Neutrophil (primary cell): Measurements from ENCODE around the gene OAT.

Source experiments
- H3K27ac ChIP-seq: fragments of 200-600 bp; sonication (generic); 2 replicates; pipeline ENCODE4 v1.5.1; 2016; ENCODE audit warnings: mild to moderate bottlenecking, moderate library complexity
- H3K27me3 ChIP-seq: fragments of 200-600 bp; sonication (generic); 2 replicates; pipeline ENCODE4 v1.6.0; 2016; ENCODE audit warnings: mild to moderate bottlenecking
- H3K36me3 ChIP-seq: fragments of 200-600 bp; sonication (generic); 2 replicates; pipeline ENCODE4 v1.5.1; 2017
- H3K4me1 ChIP-seq, 2 experiments: fragments of 200-600 bp in 1 of 2; sonication (generic) in 1 of 2; 1 replicate in 1 of 2; 2 replicates in 1 of 2; pipeline versions ENCODE4 v1.5.1 to v1.6.1; 2013 to 2016; ENCODE audit warnings: low read depth in 1 of 2, low read length in 1 of 2, mild to moderate bottlenecking in 1 of 2, moderate library complexity in 1 of 2; ENCODE audit not compliant: control insufficient read depth in 1 of 2, insufficient read depth in 1 of 2
- H3K4me3 ChIP-seq, 2 experiments: fragments of 200-600 bp in 1 of 2; sonication (generic) in 1 of 2; 1 replicate in 1 of 2; 2 replicates in 1 of 2; pipeline ENCODE4 v1.5.1; 2013 to 2016; ENCODE audit warnings: low read depth in 1 of 2, low read length in 1 of 2, mild to moderate bottlenecking in 1 of 2, moderate library complexity in 1 of 2
- H3K9me3 ChIP-seq: fragments of 200-600 bp; sonication (generic); 2 replicates; pipeline ENCODE4 v1.5.1; 2016
- TF ChIP-seq, protein P1 (sequence below): fragments of 200-600 bp; sonication (generic); IDR thresholded peaks from 2 replicates; pipeline ENCODE4 v1.5.1; 2016; ENCODE audit warnings: antibody characterized with exemption

Gene OAT

DNA sequence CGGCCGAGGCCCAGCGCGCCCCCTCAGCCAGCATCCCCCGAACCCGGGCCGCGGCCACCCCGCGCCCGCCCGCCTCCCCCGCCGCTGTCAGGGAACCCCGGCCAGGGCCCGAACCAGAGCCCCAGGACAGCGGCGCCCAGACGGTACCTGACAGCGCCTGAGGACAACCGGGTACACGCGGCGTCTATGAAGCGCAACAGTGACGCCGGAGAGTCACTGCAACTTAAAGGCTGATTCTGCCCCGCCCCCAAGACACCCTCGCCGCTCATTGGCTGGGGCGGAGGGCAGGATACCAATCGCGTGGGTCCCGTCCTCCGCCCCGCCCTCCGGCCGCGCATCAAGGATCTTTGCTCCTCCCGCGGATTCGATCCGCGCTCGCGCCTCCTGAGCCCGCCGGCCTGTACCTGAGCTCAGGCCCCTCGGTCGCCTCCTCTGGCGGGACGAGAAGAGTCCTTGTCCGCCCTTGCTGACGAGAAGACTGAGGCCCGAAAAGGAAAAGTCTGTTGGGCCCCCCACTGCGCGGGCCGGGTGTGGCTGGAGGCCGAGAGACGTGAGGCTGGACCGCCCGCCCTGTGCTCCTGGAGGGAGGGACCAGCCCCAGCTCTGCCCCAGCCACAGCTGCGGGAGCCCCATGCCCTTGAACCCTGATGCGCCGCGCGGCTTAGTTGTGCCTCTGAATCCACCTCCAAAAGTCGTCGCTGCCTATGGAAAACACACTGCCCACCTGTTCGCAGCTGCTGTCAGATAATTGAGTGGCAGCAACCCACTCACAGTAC, at the start of gene OAT:
OAT (minus strand) TSS at position 198 of the 776 bp plus-strand sequence. CDS start 6,752 bp downstream, outside the sequence.
- peak within 1 kb of the TSS; percentile 68 to 79 for H3K4me3 ChIP-seq
- peak within 1 kb of the TSS; percentile 78 for H3K27ac ChIP-seq
- no peaks in the 10 kb centered on the region for H3K9me3 ChIP-seq
- H3K4me1 ChIP-seq, result peaks cover 13 to 18% of the 10 kb centered on the region in 2 experiments
- peaks cover 48% of the 10 kb centered on the region for H3K27me3 ChIP-seq
- no peaks in the 10 kb centered on the region for H3K36me3 ChIP-seq
- TF ChIP-seq, protein P1, sequence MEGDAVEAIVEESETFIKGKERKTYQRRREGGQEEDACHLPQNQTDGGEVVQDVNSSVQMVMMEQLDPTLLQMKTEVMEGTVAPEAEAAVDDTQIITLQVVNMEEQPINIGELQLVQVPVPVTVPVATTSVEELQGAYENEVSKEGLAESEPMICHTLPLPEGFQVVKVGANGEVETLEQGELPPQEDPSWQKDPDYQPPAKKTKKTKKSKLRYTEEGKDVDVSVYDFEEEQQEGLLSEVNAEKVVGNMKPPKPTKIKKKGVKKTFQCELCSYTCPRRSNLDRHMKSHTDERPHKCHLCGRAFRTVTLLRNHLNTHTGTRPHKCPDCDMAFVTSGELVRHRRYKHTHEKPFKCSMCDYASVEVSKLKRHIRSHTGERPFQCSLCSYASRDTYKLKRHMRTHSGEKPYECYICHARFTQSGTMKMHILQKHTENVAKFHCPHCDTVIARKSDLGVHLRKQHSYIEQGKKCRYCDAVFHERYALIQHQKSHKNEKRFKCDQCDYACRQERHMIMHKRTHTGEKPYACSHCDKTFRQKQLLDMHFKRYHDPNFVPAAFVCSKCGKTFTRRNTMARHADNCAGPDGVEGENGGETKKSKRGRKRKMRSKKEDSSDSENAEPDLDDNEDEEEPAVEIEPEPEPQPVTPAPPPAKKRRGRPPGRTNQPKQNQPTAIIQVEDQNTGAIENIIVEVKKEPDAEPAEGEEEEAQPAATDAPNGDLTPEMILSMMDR, result peak; percentile 53

DNA sequence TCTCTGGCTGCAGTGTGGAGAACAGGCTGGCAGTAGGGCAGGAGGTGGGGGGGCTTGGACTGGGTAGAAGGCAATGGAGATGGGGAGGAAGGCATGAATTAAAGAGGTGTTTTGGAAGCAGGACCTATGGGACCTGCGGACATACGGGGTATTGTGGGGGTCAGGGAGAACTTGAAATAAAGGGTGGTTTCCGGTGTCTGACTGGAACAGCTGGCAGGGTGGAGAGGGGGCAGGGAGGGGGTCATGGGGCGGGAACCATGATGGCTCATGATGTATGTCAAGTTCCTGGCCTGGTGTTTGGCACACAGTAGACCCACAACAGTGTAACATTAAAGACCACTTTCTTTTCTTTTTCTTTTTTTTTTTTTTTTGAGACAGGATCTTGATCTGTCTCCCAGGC, 48.4 kb upstream of the OAT start:
- Histone ChIP-seq H3K27ac (no peak overlapping the region), H3K9me3 (no peaks in the 10 kb centered on the region), H3K4me1 (peaks cover 10 to 12% of the 10 kb centered on the region in 2 experiments), H3K4me3 (no peak overlapping the region), H3K36me3 (no peaks in the 10 kb centered on the region), H3K27me3 (no peaks in the 10 kb centered on the region)
- TF ChIP-seq, protein P1, result no peak

DNA sequence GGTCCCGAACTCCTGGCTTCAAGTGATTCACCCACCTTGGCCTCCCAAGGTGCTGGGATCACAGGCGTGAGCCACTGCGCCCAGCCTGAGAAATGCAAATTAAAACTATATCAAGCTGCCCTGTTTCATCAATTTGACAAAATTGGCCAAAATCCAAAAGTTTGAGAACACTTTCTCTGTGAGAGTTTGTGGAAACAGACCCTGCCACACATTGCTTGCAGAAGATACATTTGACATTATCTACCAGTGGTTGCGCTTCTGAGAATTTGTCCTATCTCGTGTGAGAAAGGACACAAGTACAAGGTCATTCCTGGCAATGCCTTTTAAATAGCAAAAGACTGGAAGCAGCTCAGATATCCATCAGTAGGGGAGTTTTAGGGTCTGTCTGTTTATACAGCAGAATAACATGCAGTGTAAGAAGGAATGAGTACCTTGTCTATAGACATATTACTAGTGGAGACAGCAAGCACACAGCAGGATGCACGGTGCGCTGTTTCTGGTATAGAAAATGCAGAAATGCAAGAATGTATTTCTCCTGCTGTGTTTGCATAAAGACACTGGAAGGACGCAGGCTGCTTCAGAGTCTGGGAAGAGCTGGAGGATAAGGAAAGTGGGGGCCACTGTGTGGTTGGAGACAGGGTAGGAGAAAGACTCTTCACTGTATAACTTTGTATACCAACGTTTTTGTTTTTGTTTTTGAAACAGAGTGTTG, 47.2 kb upstream of the OAT start:
- TF ChIP-seq, protein P1, result no peak
- Histone ChIP-seq H3K4me3 (no peak overlapping the region), H3K4me1 (peaks cover 15 to 20% of the 10 kb centered on the region in 2 experiments), H3K27me3 (no peaks in the 10 kb centered on the region), H3K27ac (no peak overlapping the region), H3K36me3 (no peaks in the 10 kb centered on the region), H3K9me3 (no peaks in the 10 kb centered on the region)

DNA sequence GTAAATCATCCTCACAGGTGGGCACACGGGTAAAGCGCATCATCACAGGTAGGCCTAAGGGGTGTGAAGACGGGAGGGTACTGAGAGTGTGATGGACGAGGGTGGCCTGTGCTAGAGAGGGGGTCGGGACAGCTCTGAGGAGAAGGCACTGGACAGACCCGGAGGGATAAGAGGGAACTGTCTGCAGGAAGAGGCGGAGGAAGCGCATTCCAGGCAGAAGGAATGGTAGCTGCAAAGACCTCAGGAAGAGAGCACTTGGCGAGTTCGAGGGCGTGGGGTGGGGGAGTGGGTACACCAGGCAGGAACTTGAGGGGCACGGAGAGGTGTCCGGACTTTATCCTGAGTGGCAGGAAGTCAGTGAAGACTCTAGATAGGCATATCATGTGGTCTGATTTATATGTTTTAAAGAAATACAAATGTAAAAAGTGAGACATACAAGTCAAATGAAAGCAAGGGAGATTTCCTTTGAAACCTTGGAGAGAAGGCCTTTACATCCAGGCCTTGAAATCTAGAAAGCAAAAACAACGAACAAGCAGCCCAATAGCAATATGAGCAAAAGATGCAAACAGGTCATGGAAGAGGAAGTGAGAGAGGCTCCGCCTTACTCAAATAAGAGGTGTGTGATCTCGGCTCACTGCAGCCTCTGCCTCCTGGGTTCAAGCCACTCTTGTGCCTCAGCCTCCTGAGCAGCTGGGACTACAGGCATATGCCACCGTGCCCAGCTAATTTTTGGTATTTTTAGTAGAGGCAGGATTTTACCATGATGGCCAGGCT, 46.5 kb upstream of the OAT start:
- no peaks in the 10 kb centered on the region for H3K27me3 ChIP-seq
- H3K9me3 ChIP-seq, result no peaks in the 10 kb centered on the region
- H3K36me3 ChIP-seq, result no peaks in the 10 kb centered on the region
- TF ChIP-seq, protein P1, result no peak
- H3K4me1 ChIP-seq, result peaks cover 15 to 20% of the 10 kb centered on the region in 2 experiments
- no peak overlapping the region for H3K27ac ChIP-seq
- no peak overlapping the region for H3K4me3 ChIP-seq
